Amniotic epithelial cell (primary cell): ENCODE data around the gene OR10A5.
"Not testable (repeated sequence)": the region's sequence is repeated elsewhere in the genome, so short reads cannot be mapped to it uniquely, and the experiment has no call there.

Experiments
- DNase-seq: peaks from one replicate; pipeline ENCODE4 v3.0.0-alpha.2; 2010; ENCODE audit warnings: low read depth

Gene OR10A5

GRCh38 chr11:6875761-6876160, 30.3 kb downstream of the OR10A5 start:
- no peak for DNase-seq

DNA sequence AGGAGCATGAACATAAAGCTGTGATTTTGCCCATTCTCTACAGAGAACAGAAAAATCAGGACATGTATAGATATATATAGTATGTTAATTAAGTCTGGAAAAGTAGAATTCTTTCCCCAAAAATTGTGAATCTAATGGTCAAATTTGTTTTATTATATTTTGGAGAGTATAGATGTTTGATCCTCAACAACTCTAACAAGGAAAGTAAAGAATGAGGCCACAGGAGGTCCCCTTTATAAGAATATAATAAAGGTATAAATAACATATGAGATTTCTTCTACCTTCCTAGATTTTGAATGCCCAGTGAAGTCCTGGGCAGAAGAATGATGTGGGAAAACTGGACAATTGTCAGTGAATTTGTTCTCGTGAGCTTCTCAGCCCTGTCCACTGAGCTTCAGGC, 30.8 kb downstream of the OR10A5 start, which contains the start of gene OR10A4:
Gene OR10A4, plus strand, starts transcription at position 301 of the 400 bp plus-strand sequence. Its CDS starts 23 bp downstream, at position 324.
- no peak for DNase-seq

DNA sequence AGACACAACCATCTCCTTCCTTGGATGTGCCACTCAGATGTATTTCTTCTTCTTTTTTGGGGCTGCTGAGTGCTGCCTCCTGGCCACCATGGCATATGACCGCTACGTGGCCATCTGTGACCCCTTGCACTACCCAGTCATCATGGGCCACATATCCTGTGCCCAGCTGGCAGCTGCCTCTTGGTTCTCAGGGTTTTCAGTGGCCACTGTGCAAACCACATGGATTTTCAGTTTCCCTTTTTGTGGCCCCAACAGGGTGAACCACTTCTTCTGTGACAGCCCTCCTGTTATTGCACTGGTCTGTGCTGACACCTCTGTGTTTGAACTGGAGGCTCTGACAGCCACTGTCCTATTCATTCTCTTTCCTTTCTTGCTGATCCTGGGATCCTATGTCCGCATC, 31.4 kb downstream of the OR10A5 start:
- DNase-seq = no peak

DNA sequence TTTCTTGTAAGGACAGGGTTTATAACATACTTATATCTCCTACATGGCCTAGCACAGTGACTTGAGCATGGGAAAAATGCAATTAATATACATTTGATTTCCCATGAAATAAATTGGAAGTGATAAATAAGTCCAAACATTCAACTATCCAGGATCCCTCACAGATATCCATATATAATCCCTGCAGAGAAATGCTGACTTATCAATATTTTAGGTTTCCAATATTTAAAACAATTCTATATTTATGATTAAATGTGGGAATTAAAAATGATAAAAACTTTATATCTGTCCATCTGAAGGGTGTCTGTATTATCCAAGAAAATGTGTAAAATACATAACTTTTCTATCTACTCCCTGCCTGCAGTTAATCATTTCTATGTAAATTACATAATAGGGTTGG, 37.3 kb downstream of the OR10A5 start:
- DNase-seq = no peak

GRCh38 chr11:6887711-6888110, 42.2 kb downstream of the OR10A5 start:
- not testable (repeated sequence) for DNase-seq

GRCh38 chr11:6888830-6889229, 43.3 kb downstream of the OR10A5 start:
- no peak for DNase-seq

GRCh38 chr11:6889835-6890234, 44.4 kb downstream of the OR10A5 start:
- no peak for DNase-seq

GRCh38 chr11:6892400-6892799, 46.9 kb downstream of the OR10A5 start, which contains the start of gene OR2D2:
Gene OR2D2 (minus strand): TSS chr11:6892500. CDS start chr11:6892500, 0 bp downstream.
- no peak for DNase-seq

DNA sequence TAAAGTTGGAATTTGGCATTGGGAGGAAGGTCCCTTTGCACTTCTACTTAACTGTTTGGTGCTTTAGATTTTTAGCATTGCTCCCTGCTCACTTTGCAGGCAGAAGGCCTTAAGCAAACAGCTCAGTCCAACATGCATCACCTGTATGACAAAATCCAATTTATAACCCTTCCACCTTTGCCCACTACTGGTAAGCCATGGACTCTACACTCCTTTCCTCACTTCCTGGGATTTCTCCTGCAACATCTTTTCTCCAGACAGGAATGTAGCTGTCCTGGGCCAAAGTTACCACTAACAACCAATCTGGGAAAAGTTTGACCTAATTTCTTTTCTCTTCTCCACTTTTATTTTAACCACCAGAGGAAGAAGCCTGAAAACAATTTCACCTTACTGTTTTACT, 48.6 kb downstream of the OR10A5 start:
- DNase-seq = no peak

DNA sequence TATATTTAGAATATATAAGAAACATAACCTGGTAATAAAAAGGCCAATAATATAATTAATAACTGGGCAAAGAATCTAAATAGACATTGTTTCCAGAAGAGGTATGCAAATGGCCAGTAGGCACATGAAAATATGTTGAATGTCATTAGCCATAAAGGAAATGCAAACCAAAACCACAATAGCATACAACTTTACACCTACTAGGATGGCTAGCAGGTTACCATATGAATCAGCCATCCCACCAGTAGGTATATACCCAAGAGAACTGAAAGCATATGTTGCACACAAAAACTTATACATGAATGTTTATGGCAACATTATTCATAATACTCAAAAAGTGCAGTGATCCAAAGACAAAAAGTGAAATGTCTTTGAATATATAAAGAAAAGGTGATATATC, 49.5 kb downstream of the OR10A5 start:
- no peak for DNase-seq
